GM13976 (cell line): ENCODE measurements around the gene PLB1.

Experiments
- DNase-seq: peaks from one replicate; pipeline ENCODE4 v3.0.0; 2012; ENCODE audit warnings: low spot score
- CTCF ChIP-seq: IDR thresholded peaks from 2 replicates; pipeline ENCODE4 v1.5.1; 2012; ENCODE audit warnings: borderline replicate concordance, mild to moderate bottlenecking; ENCODE audit not compliant: insufficient read depth; ENCODE audit errors: extremely low read depth, missing control alignments, control extremely low read depth
- in situ Hi-C: fragments of 300-500 bp; cut with MboI; formaldehyde crosslinking; loops from one replicate; pipeline ENCODE4 v1.12.0; 2022; ENCODE audit warnings: low sequenced_read_pairs, mixed read lengths, inconsistent platforms; ENCODE audit not compliant: unreplicated experiment

PLB1 gene

GRCh38 chr2:28563869-28564268 is 68.0 kb downstream of the PLB1 start:
- DNase-seq: no peak
- in situ Hi-C loops: loop anchor here (25.0 kb wide), 1 partner anchor 623 kb away; no protein-coding TSS in a partner anchor
- TF ChIP-seq CTCF: no peak

GRCh38 chr2:28564346-28564745 is 68.5 kb downstream of the PLB1 start:
- DNase-seq: no peak
- in situ Hi-C loops: loop anchor here (25.0 kb wide), 1 partner anchor 623 kb away; no protein-coding TSS in a partner anchor
- no peak for TF ChIP-seq CTCF

GRCh38 chr2:28565033-28565432 is 69.2 kb downstream of the PLB1 start:
- in situ Hi-C loops: loop anchor here (25.0 kb wide), 1 partner anchor 622 kb away; no protein-coding TSS in a partner anchor
- TF ChIP-seq CTCF: no peak
- no peak for DNase-seq

- in situ Hi-C loops: loop anchor here (25.0 kb wide), 1 partner anchor 621 kb away; no protein-coding TSS in a partner anchor
- TF ChIP-seq CTCF: no peak
- DNase-seq: no peak
Measured at GRCh38 chr2:28565720-28566295, 69.9 kb downstream of the PLB1 start.

- TF ChIP-seq CTCF: peak; percentile 100
- in situ Hi-C loops: loop anchor here (25.0 kb wide), 1 partner anchor 621 kb away; no protein-coding TSS in a partner anchor
- peak; percentile 97 for DNase-seq
Measured at GRCh38 chr2:28566521-28567041, 70.7 kb downstream of the PLB1 start.

GRCh38 chr2:28567061-28567471 is 71.2 kb downstream of the PLB1 start:
- no peak for DNase-seq
- in situ Hi-C loops: loop anchor here (25.0 kb wide), 1 partner anchor 620 kb away; no protein-coding TSS in a partner anchor
- TF ChIP-seq CTCF: no peak
